ENCODE results near the gene RBBP5.
A peak's percentile ranks its signal among the peaks of the same experiment; 100 is the strongest.

Gene RBBP5

DNA sequence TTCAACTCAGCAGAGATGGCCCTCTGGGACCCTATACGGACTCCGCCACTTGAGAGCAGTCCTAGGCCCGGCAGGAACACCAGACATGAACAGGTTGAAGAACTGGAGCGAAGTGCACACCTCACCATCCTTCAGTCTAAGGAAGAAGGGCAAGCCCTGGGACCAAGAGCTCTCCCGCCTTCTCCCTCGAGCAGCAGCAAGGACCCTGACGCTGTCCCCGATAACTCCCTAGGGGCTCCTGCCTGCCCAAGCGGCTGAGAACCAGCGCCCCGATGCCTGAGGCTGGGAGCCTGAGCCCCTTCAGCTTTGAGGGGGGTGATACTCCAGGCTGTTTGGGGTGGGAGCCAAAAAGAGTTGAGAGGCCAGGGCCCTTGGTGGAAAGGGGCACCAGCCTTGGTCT lies 47.7 kb downstream of the RBBP5 start:
- no peak for ATAC-seq
- DNase-seq: no peak

DNA sequence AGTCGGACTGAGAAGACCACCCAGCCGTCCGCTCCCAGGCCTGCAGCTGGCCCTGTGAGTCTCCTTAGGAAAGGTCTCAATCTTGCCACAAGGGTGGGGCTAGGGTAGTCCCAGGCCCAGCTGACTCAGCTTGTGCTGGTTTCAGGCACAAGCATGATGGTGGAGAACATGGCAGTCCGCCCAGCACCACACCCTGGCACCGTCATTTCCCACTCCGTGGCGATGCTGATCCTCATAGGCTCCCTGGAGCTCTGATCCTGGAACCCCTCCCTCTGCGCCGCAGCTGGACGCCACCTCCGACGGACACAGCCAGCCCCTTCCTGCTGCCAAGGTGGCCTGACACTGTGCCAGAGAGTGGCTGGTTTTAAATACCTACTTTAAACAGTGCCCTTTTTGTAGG lies 48.3 kb downstream of the RBBP5 start:
- no peak for ATAC-seq

DNA sequence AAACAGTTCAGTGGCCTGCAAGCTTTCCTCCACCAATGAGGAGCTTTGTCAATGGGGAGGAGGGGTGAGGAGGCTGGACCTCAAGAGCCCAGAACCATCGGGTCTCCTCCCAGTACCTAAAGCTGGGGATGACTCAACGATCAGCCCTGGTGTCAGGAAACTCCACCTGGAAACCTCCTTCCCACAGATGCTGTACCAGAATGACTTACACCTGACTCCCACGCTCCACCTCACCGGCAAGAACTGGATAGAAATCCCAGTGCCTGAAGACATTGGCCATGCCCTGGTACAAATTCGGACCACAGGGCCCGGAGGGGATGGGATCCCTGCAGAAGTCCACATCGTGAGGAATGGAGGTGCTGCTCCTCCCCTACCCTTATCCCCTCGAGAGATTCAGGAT lies 48.9 kb downstream of the RBBP5 start:
- no peak for DNase-seq
- ATAC-seq: no peak

More for the DNA sequence above, 48.3 kb downstream of the RBBP5 start:
- no peak for DNase-seq

- DNase-seq (no peak), ATAC-seq (no peak)
Measured at GRCh38 chr1:205072286-205072685, 49.5 kb downstream of the RBBP5 start.

DNA sequence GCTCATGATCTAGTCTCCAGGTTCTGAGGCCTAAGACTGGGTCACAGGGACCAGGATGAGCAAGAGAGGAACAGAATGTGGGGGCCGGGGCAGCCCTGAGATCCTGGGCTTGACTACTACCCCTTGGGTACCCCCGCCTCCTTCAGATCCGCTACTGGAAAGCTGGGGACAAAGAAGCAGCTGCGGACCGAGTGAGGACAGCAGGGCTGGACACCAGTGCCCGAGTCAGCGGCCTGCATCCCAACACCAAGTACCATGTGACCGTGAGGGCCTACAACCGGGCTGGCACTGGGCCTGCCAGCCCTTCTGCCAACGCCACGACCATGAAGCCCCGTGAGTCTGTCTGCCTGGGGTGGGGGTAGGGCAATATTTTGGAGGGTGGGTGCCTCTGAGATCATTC lies 50.0 kb downstream of the RBBP5 start:
- DNase-seq (no peak), ATAC-seq (no peak)

DNA sequence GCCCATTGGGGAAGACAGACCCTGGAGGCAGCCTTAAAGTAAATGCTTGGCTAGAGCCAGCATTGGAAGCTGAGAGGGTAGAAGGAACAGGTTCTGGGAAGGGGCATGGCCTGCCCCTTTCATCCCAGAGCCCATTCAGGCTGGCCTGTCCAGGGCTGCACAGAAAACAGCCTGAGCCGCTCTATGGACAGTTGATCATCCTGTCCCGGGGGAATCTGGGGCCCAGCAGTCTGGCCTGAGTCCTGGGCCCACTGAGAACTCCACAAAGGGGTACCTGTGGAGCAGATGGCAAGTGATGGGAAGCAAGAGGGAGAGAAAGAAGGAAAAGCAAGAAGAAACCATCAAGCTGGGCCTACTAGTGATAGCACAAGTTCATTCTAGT lies 50.8 kb downstream of the RBBP5 start:
- ATAC-seq (no peak), DNase-seq (no peak)

GRCh38 chr1:205069371-205070125 lies 52.2 kb downstream of the RBBP5 start:
- no peak for ATAC-seq

GRCh38 chr1:205068457-205069040 lies 53.2 kb downstream of the RBBP5 start:
- no peak for ATAC-seq
- no peak for DNase-seq

More at GRCh38 chr1:205069371-205070125, 52.2 kb downstream of the RBBP5 start:
- DNase-seq: no peak

DNA sequence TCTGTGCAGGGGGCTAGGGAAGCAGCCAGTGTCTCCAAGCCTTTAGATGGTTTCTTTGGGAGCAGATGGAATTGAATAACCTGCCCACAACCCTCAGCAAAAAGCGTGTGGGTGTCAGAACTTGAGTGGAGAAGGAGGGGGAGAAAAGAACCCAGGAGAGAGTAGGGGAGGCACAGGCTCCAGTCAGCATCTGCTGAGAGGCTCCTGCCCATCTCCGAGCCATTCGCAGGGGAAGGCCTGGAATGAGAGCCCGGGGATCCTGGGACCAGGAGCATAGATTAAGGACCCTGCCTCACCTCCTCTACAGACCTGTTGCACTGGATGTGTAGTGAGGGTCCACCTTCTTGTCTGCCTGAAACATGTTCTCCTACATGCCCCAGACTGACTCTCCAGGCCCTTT lies 53.8 kb downstream of the RBBP5 start:
- DNase-seq (no peak), ATAC-seq (no peak)

DNA sequence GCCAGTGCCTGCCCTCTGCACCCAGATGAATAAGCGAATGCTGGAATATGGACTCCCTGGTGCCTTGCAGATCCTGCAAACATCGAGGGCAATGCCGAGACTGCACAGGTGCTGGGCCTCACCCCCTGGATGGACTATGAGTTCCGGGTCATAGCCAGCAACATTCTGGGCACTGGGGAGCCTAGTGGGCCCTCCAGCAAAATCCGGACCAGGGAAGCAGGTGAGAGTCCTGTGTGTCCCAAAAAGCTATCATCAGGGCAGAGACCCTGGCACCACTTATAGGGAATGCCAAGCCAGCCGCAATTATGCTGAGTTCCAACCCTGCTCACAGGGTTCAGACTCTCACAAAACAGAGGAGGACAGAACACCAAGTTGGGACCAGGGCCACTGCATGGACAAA lies 54.7 kb downstream of the RBBP5 start:
- DNase-seq (no peak), ATAC-seq (no peak)

DNA sequence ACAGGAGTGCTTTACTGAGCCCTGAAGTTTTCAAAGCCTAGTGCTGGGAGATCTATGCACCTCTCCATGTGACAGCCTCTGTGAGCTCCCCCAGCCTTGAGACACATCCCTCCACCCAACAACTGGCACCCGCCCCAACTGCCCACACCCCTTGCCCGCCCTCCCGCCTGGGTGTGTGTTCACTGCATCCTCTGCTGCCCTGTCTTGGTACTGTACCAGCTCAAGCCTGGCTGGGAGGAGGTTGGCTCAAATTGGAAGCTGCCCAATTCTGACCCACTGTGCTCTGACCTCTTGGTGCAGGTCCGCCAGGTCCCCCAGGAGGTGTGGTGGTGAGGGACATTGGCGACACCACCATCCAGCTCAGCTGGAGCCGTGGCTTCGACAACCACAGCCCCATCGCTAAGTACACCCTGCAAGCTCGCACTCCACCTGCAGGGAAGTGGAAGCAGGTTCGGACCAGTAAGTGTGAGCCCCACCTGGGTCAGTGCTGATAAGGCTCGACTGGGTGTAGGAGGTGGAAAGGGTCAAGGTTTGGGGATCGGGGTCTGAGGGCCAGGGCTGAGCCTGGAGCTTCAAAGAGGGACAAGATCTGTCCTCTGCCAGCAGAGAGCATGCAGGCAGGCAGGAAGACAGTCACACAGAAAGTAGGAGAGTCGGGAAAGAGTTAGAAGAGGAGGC lies 55.5 kb downstream of the RBBP5 start:
- ATAC-seq: no peak

DNA sequence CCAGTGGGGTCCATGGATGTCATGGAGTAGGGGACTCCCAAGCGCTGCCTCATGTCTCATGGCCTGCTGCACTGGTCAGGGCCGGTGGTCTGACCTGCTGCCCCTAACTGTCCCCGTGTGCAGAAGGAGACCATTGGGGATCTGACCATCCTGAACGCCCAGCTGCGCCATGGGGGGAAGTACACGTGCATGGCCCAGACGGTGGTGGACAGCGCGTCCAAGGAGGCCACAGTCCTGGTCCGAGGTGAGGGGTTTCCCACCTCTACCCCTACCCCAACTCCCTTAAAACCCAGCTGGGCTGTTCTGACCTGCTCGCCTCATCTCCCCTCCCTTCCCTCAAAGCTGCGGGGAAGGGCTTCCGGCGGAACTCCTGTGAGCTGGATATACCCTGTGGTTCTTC lies 56.1 kb downstream of the RBBP5 start:
- no peak for ATAC-seq
- no peak for DNase-seq

More for the DNA sequence above, 55.5 kb downstream of the RBBP5 start:
- DNase-seq: no peak

DNA sequence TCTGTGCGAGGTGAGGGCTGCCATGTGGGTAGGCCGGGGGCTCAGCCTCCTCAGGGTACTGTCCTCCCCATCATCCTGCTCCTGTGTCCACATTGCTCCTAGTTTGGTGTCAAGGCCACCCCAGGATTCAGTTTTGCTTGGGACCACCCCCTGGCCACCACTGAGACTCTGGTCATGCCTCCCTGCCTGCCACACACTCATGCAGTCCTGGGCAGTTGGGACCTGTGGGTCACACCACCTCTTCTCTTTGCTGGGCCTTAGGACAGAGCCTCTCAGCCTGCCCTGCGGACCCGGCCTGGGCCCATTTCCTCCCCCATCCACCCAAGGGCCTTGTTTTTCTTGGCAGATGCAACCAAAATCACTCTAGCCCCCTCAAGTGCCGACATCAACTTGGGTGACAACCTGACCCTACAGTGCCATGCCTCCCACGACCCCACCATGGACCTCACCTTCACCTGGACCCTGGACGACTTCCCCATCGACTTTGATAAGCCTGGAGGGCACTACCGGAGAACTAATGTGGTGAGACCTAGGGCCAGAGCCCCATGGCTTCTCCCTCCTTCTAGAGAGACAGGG lies 56.9 kb downstream of the RBBP5 start:
- DNase-seq: no peak
- ATAC-seq: no peak

DNA sequence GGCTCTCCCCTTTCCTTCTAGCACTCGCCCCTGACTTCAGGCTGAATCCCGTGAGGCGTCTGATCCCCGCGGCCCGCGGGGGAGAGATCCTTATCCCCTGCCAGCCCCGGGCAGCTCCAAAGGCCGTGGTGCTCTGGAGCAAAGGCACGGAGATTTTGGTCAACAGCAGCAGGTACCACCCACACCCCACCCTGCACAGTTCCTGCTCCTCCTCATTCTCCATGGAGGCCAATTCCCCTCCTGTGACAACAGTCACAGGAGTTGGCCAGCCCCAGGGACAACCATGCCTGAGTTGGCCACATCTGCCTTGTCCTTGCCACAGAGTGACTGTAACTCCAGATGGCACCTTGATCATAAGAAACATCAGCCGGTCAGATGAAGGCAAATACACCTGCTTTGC lies 57.5 kb downstream of the RBBP5 start:
- no peak for ATAC-seq
- no peak for DNase-seq

DNA sequence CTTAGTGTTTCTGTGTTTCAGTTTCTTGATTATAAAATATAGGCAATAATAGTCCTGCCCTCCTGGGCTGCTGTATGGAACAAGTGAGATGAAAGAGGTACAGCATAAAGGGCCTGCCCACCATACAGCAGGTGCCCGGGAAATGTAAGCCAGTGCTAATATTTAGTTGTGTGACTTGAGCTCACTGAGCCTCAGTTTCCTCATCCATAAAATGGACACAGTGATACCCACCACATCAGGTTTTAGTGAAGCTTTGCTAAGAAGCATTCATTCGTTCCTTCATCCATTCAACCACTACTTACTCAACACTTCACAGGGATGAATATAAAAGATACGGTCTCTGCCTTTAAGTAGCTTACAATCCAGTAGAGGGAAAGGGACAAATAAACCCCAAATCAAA lies 58.9 kb downstream of the RBBP5 start:
- ATAC-seq: no peak
- DNase-seq: no peak

- ATAC-seq (no peak), DNase-seq (no peak)
Measured at GRCh38 chr1:205062319-205062718, 59.5 kb downstream of the RBBP5 start.

GRCh38 chr1:205061665-205062069 lies 60.1 kb downstream of the RBBP5 start:
- peak; percentile 78 for DNase-seq
- no peak for ATAC-seq

GRCh38 chr1:205061227-205061626 lies 60.6 kb downstream of the RBBP5 start:
- DNase-seq: no peak

GRCh38 chr1:205060746-205061145 lies 61.0 kb downstream of the RBBP5 start:
- DNase-seq (no peak), ATAC-seq (no peak)

More at GRCh38 chr1:205061227-205061626, 60.6 kb downstream of the RBBP5 start:
- no peak for ATAC-seq

DNA sequence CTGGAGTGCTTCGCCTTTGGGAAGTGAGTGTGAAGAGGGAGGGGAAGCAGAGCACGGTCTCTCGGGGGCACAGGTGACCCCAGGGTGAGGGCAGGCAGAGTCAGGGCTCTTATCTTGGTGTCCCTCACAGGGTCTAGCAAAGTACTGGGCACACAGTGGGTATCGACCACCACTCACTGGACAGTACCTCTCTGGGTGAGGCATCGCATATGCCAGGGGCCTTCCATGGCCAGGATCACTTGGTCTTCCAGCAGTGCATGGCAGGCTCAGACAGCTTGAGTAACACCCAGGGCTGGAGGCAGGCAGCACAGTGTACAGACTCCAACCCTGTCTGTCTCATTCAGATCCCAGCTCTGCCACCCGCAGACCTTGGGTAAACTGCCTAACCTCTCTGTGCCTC lies 62.1 kb downstream of the RBBP5 start:
- ATAC-seq (no peak), DNase-seq (no peak)

GRCh38 chr1:205058853-205059252 lies 62.9 kb downstream of the RBBP5 start:
- ATAC-seq (no peak), DNase-seq (no peak)

- ATAC-seq (no peak), DNase-seq (no peak)
Measured at GRCh38 chr1:205057808-205058575, 63.8 kb downstream of the RBBP5 start.
